Cardiac muscle cell (in vitro differentiated cells and primary cell): ENCODE measurements around the gene BACE1. TPM values are rescaled to one million over a fixed set of nuclear protein-coding genes. Genes with fewer than 3 reads are reported as not detected.
"Not testable (repeated sequence)": the region's sequence is repeated elsewhere in the genome, so short reads cannot be mapped to it uniquely, and the experiment has no call there.

Experiments
- DNase-seq, 2 donors: peaks; one replicate each; pipeline versions ENCODE4 v3.0.0 to v3.0.0-alpha.2; 2010 to 2017; ENCODE audit warnings: low read depth in 1 of 2, low spot score in 1 of 2
- H3K27ac ChIP-seq: fragments of 200-600 bp; sonication (generic); 2 replicates; pipeline ENCODE4 v1.5.1; 2016
- H3K27me3 ChIP-seq: fragments of 200-600 bp; sonication (generic); 2 replicates; pipeline ENCODE4 v1.6.0; 2016; ENCODE audit warnings: control low read depth
- H3K36me3 ChIP-seq: fragments of 200-600 bp; sonication (generic); 2 replicates; pipeline ENCODE4 v1.5.1; 2016; ENCODE audit warnings: control low read depth
- H3K4me1 ChIP-seq: fragments of 200-600 bp; sonication (generic); 2 replicates; pipeline ENCODE4 v1.8.1; 2017; ENCODE audit warnings: low read depth, mild to moderate bottlenecking, mixed run types
- H3K4me3 ChIP-seq: fragments of 200-600 bp; sonication (generic); 2 replicates; pipeline ENCODE4 v1.5.1; 2016; ENCODE audit warnings: mild to moderate bottlenecking
- H3K9me3 ChIP-seq: fragments of 200-600 bp; sonication (generic); 2 replicates; pipeline ENCODE4 v1.5.1; 2017; ENCODE audit warnings: low read depth, mild to moderate bottlenecking, control low read depth
- CTCF ChIP-seq: IDR thresholded peaks from 2 replicates; pipeline ENCODE4 v1.5.1; 2012; ENCODE audit warnings: low read depth, mild to moderate bottlenecking, low read length
- polyA plus RNA-seq: library from polyadenylated mRNA; unstranded; fragments of >200 nt; fragmentation: Nextera tagmentation; extraction: Ambion mirVana; gene quantifications from 2 replicates; pipeline ENCODE4 v1.2.1, GENCODE V29; 2016
- total RNA-seq: library from RNA; depleted of rRNA; stranded (reverse); fragments of >200 nt; gene quantifications from 2 replicates; pipeline ENCODE4 v1.2.3, GENCODE V29; 2016

Gene BACE1
- total and polyA plus RNA-seq, 2 experiments from 2014 or later, result 9.8 to 25.3 TPM

- DNase-seq, result peak; percentile 64 to 74
- Histone ChIP-seq H3K9me3 (no peaks in the 10 kb centered on the region), H3K4me1 (peaks cover 2% of the 10 kb centered on the region), H3K27ac (peak overlapping the region; percentile 74), H3K4me3 (peak overlapping the region; percentile 59), H3K36me3 (no peaks in the 10 kb centered on the region), H3K27me3 (no peaks in the 10 kb centered on the region)
- no peak for TF ChIP-seq CTCF
These were observed 12.4 kb upstream of the BACE1 start for GRCh38 chr11:117328375-117329010.

GRCh38 chr11:117327567-117328374 is 11.7 kb upstream of the BACE1 start, which contains the start of gene CEP164:
CEP164 (plus strand) TSS chr11:117327854; CDS start chr11:117338587, 10,733 bp downstream.
- peaks cover 2% of the 10 kb centered on the region for H3K4me1 ChIP-seq
- no peaks in the 10 kb centered on the region for H3K27me3 ChIP-seq
- no peaks in the 10 kb centered on the region for H3K9me3 ChIP-seq
- H3K27ac ChIP-seq, result peak within 1 kb of the TSS; percentile 74
- H3K36me3 ChIP-seq, result no peaks in the 10 kb centered on the region
- DNase-seq, result peak; percentile 95 to 98
- peak within 1 kb of the TSS; percentile 59 for H3K4me3 ChIP-seq
- no peak for TF ChIP-seq CTCF

- not testable (repeated sequence) for DNase-seq, H3K27me3 ChIP-seq, H3K36me3 ChIP-seq, H3K9me3 ChIP-seq, H3K4me1 ChIP-seq, H3K27ac ChIP-seq
- peak overlapping the region; percentile 59 for H3K4me3 ChIP-seq
These were observed 11.2 kb upstream of the BACE1 start for GRCh38 chr11:117327255-117327566.

- no peaks in the 10 kb centered on the region for H3K9me3 ChIP-seq
- H3K4me3 ChIP-seq, result no peak overlapping the region
- TF ChIP-seq CTCF, result no peak
- DNase-seq, result peak in 1 of 2 donors; percentile 83
- H3K27me3 ChIP-seq, result no peaks in the 10 kb centered on the region
- H3K36me3 ChIP-seq, result no peaks in the 10 kb centered on the region
- no peak overlapping the region for H3K27ac ChIP-seq
- H3K4me1 ChIP-seq, result peaks cover 8% of the 10 kb centered on the region
These were observed 3.3 kb upstream of the BACE1 start for GRCh38 chr11:117319214-117319840.

- Histone ChIP-seq H3K27ac (no peak overlapping the region), H3K4me1 (peaks cover 9% of the 10 kb centered on the region), H3K27me3 (no peaks in the 10 kb centered on the region), H3K36me3 (no peaks in the 10 kb centered on the region), H3K9me3 (no peaks in the 10 kb centered on the region), H3K4me3 (no peak overlapping the region)
- TF ChIP-seq CTCF, result no peak
- no peak for DNase-seq
These were observed 2.7 kb upstream of the BACE1 start for GRCh38 chr11:117318738-117319137.
